Measurements from ENCODE around the gene EFNB2. TPM values are rescaled to one million over a fixed set of nuclear protein-coding genes. Genes with fewer than 3 reads are reported as not detected.

The EFNB2 gene
- total and polyA plus RNA-seq, 7 experiments from 2014 or later = 0.07 to 0.22 (median 0.11) TPM; not detected in 2

DNA sequence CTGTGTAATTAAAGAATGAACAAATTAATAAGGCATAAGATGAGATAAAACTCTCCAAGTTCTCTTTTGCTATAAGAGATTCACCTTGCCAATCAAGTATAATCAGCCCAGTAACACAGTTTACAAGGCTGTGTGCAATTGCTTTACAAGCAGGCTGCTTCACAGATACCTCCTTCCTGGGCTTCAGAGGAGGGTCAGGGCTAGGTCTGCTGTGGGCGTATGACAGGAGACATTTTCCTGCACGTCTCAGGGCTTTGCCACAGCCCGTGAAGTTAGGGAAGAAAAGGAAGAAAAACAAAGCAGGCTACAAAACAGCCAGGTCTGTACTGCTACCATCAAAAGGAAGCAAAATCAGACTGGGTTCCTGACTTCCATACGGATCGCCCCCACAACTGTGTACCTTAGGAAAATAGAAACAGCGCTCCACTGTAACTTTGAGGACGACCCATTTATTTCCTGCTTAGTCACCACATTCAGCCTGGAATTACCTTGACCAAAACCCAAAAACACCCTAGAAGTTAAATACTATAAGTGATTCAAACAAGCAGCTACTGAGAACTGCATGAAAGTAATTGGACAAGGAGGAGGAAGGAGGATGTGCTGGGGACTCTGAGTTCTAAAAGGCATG is 12.4 kb downstream of the EFNB2 start:
- Mint-ChIP-seq H3K27me3 (peaks cover 24 to 40% (median 33%) of the 10 kb centered on the region in 5 donors), H3K27ac (no peak overlapping the region), H3K4me3 (no peak overlapping the region), H3K36me3 (no peaks in the 10 kb centered on the region), H3K9me3 (peaks cover 0 to 1% (median 0%) of the 10 kb centered on the region in 11 donors), H3K4me1 (no peaks in the 10 kb centered on the region)
- no peaks in the 10 kb centered on the region for H3K9me3 ChIP-seq (ENCODE audit: control insufficient read depth in 2 of 3, low read length in 3 of 3)
- H3K27ac ChIP-seq (ENCODE audit: low read depth, low read length) = no peak overlapping the region
- ChIA-PET POLR2A (no interaction called here), CTCF (no interaction called here)
- no peaks in the 10 kb centered on the region for H3K27me3 ChIP-seq (ENCODE audit: control insufficient read depth in 2 of 2, insufficient read depth in 2 of 2, low read length in 2 of 2)
- no peak overlapping the region for H3K4me3 ChIP-seq (ENCODE audit: low read length)
- intact Hi-C loops (cut with micrococcal nuclease) = no loop called here
- DNase-seq (no peak), ATAC-seq (no peak)
- H3K36me3 ChIP-seq (ENCODE audit: control insufficient read depth in 2 of 3, insufficient read depth in 3 of 3, low read length in 3 of 3) = no peaks in the 10 kb centered on the region
- no peaks in the 10 kb centered on the region for H3K4me1 ChIP-seq (ENCODE audit: control insufficient read depth in 2 of 2, insufficient read depth in 2 of 2, low read length in 2 of 2)

- no peak for ATAC-seq
- no peak overlapping the region for H3K27ac ChIP-seq (ENCODE audit: low read depth, low read length)
- CTCF ChIA-PET = no interaction called here
- no peak overlapping the region for H3K4me3 ChIP-seq (ENCODE audit: low read length)
- no peaks in the 10 kb centered on the region for H3K4me1 ChIP-seq (ENCODE audit: control insufficient read depth in 2 of 2, insufficient read depth in 2 of 2, low read length in 2 of 2)
- peaks cover 22 to 40% (median 26%) of the 10 kb centered on the region in 5 donors for H3K27me3 Mint-ChIP-seq
- no peaks in the 10 kb centered on the region for H3K9me3 ChIP-seq (ENCODE audit: control insufficient read depth in 2 of 3, low read length in 3 of 3)
- intact Hi-C loops (cut with micrococcal nuclease) = no loop called here
- no peak overlapping the region for H3K27ac Mint-ChIP-seq
- H3K27me3 ChIP-seq (ENCODE audit: control insufficient read depth in 2 of 2, insufficient read depth in 2 of 2, low read length in 2 of 2) = no peaks in the 10 kb centered on the region
- H3K4me3 Mint-ChIP-seq = no peak overlapping the region
- H3K36me3 Mint-ChIP-seq = no peaks in the 10 kb centered on the region
- no peaks in the 10 kb centered on the region for H3K36me3 ChIP-seq (ENCODE audit: control insufficient read depth in 2 of 3, insufficient read depth in 3 of 3, low read length in 3 of 3)
- H3K4me1 Mint-ChIP-seq = no peaks in the 10 kb centered on the region
- POLR2A ChIA-PET = no interaction called here
- peaks cover 0 to 1% (median 0%) of the 10 kb centered on the region in 11 donors for H3K9me3 Mint-ChIP-seq
- DNase-seq = no peak
Observed at GRCh38 chr13:106522112-106522705, 13.3 kb downstream of the EFNB2 start.

DNA sequence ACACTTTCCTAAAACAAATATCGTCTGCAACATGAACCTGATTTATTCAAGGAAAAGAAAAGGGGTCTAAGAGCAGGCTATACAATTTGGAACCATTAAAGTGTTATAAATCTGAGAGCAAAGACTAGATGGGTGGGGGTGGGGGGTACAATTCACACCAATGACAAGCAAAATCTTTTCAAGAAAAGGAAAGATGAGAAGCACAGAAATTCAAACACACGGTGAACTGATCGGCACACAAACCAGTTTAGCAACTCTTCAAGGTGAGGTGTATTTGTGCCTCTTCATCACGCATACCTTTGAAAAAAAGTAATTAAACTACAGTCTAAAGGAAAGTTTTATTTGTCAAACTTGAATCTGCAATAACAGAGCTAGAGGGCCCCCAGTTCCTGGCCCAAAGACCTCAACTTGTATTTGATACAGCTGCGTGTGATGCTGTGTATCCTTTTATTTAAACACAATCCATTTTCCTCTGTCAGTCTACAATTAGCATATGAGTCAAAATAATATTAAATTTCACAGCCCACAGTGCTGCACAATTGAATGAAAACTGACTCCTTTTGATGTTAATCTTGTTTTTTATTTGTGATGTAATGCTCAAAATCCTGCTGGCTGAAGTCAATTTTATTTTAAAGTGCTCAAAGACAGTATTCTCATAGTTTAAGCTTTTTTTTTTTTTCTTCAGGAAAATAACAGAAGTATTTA is 14.2 kb downstream of the EFNB2 start:
- Histone ChIP-seq H3K27ac (ENCODE audit: low read depth, low read length) (no peak overlapping the region), H3K4me1 (ENCODE audit: control insufficient read depth in 2 of 2, insufficient read depth in 2 of 2, low read length in 2 of 2) (no peaks in the 10 kb centered on the region), H3K4me3 (ENCODE audit: low read length) (no peak overlapping the region), H3K27me3 (ENCODE audit: control insufficient read depth in 2 of 2, insufficient read depth in 2 of 2, low read length in 2 of 2) (no peaks in the 10 kb centered on the region), H3K9me3 (ENCODE audit: control insufficient read depth in 2 of 3, low read length in 3 of 3) (no peaks in the 10 kb centered on the region), H3K36me3 (ENCODE audit: control insufficient read depth in 2 of 3, insufficient read depth in 3 of 3, low read length in 3 of 3) (no peaks in the 10 kb centered on the region)
- Mint-ChIP-seq H3K27ac (no peak overlapping the region), H3K4me3 (no peak overlapping the region), H3K9me3 (peaks cover 0 to 1% (median 0%) of the 10 kb centered on the region in 11 donors), H3K4me1 (no peaks in the 10 kb centered on the region), H3K36me3 (no peaks in the 10 kb centered on the region), H3K27me3 (peaks cover 22 to 37% (median 24%) of the 10 kb centered on the region in 5 donors)
- ChIA-PET CTCF (no interaction called here), POLR2A (interaction anchor here (0.6 kb wide), 1 partner anchor 121 kb away, joined by 3 read pairs; no protein-coding TSS in a partner anchor)
- no peak for DNase-seq
- no peak for ATAC-seq
- intact Hi-C loops (cut with micrococcal nuclease) = no loop called here

DNA sequence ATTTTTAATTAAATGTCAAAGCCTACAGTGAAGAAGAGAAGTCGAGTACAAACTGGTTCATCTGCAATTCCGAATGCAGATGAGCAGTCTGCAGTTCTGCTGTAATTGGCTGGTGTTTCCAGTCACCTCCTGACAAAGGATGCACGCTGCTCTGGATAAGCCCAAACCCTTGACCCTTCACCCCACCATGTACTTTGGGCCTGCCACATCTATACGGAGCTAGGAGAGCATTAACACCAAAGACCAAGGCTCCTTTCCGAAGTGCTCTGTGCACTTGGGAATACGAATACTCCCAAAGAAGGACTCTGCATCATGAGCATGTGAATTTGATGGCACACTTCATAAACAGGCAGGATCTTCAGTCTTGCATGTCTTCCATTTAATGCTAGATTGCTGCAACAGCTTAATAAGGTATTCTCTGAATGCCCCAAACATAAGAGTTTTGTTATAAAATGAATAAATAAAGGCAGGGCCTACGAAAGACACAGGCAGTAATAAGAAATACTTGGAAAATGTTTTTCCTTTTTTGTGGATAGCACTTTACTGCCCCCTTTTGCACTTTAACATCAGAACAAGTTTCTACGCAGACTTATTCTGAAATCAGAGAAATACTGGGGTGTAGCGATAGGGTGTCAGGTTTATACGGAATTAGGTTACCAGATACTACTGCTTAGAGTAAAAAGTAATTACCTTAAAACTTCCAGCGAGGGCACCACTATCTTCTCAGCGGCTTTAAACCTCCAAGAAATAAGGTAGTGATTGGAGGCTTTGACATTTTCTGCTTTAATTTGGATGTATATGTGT is 15.0 kb downstream of the EFNB2 start:
- H3K4me3 ChIP-seq (ENCODE audit: low read length) = no peak overlapping the region
- intact Hi-C loops (cut with micrococcal nuclease) = no loop called here
- Mint-ChIP-seq H3K36me3 (no peaks in the 10 kb centered on the region), H3K27me3 (peaks cover 17 to 37% (median 30%) of the 10 kb centered on the region in 5 donors), H3K4me1 (no peaks in the 10 kb centered on the region), H3K27ac (no peak overlapping the region), H3K9me3 (peaks cover 0 to 1% (median 0%) of the 10 kb centered on the region in 11 donors), H3K4me3 (no peak overlapping the region)
- peaks cover 0 to 2% of the 10 kb centered on the region in 2 donors for H3K27me3 ChIP-seq (ENCODE audit: control insufficient read depth in 2 of 2, insufficient read depth in 2 of 2, low read length in 2 of 2)
- ChIA-PET CTCF (no interaction called here), POLR2A (no interaction called here)
- no peak overlapping the region for H3K27ac ChIP-seq (ENCODE audit: low read depth, low read length)
- H3K9me3 ChIP-seq (ENCODE audit: control insufficient read depth in 2 of 3, low read length in 3 of 3) = no peaks in the 10 kb centered on the region
- no peaks in the 10 kb centered on the region for H3K36me3 ChIP-seq (ENCODE audit: control insufficient read depth in 2 of 3, insufficient read depth in 3 of 3, low read length in 3 of 3)
- DNase-seq (no peak), ATAC-seq (no peak)
- H3K4me1 ChIP-seq (ENCODE audit: control insufficient read depth in 2 of 2, insufficient read depth in 2 of 2, low read length in 2 of 2) = no peaks in the 10 kb centered on the region

DNA sequence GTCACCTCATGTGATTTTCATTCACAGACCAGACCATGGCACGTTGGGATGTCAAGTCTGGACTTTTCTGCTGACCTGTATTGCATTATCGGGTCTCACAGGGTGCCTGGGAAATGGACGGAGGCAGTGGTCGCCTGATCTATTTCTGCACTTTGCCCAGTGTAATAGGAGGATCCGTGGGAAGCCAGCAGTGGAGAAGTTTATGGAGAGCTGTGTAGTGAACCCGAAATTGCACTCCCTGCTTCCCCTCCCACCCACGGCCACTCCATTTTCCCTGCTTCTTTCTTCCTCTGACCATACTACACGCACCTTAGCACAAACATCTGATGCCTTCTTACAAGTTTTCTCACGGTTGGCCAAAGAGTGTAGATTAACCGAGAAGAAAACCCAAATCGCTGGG is 16.9 kb downstream of the EFNB2 start:
- intact Hi-C loops (cut with micrococcal nuclease) = no loop called here
- H3K9me3 Mint-ChIP-seq = peaks cover 0 to 1% (median 0%) of the 10 kb centered on the region in 11 donors

GRCh38 chr13:106517109-106517847 is 18.2 kb downstream of the EFNB2 start:
- H3K27me3 Mint-ChIP-seq = peaks cover 22 to 54% (median 36%) of the 10 kb centered on the region in 5 donors
- DNase-seq = no peak

More for the DNA sequence above, 16.9 kb downstream of the EFNB2 start:
- no peaks in the 10 kb centered on the region for H3K36me3 Mint-ChIP-seq
- H3K9me3 ChIP-seq (ENCODE audit: control insufficient read depth in 2 of 3, low read length in 3 of 3) = no peaks in the 10 kb centered on the region
- no peak for DNase-seq
- no peak overlapping the region for H3K4me3 Mint-ChIP-seq
- no peak overlapping the region for H3K4me3 ChIP-seq (ENCODE audit: low read length)
- ChIA-PET POLR2A (no interaction called here), CTCF (no interaction called here)
- H3K4me1 Mint-ChIP-seq = no peaks in the 10 kb centered on the region
- no peak overlapping the region for H3K27ac Mint-ChIP-seq
- peaks cover 0 to 3% of the 10 kb centered on the region in 2 donors for H3K27me3 ChIP-seq (ENCODE audit: control insufficient read depth in 2 of 2, insufficient read depth in 2 of 2, low read length in 2 of 2)
- peaks cover 20 to 52% (median 43%) of the 10 kb centered on the region in 5 donors for H3K27me3 Mint-ChIP-seq
- no peak for ATAC-seq
- H3K36me3 ChIP-seq (ENCODE audit: control insufficient read depth in 2 of 3, insufficient read depth in 3 of 3, low read length in 3 of 3) = no peaks in the 10 kb centered on the region
- H3K27ac ChIP-seq (ENCODE audit: low read depth, low read length) = no peak overlapping the region
- H3K4me1 ChIP-seq (ENCODE audit: control insufficient read depth in 2 of 2, insufficient read depth in 2 of 2, low read length in 2 of 2) = no peaks in the 10 kb centered on the region

More at GRCh38 chr13:106517109-106517847, 18.2 kb downstream of the EFNB2 start:
- intact Hi-C loops (cut with micrococcal nuclease) = no loop called here
- no peak for ATAC-seq
- Mint-ChIP-seq H3K27ac (no peak overlapping the region), H3K4me3 (no peak overlapping the region), H3K36me3 (no peaks in the 10 kb centered on the region), H3K9me3 (peaks cover 0 to 1% (median 0%) of the 10 kb centered on the region in 11 donors), H3K4me1 (peaks cover 0 to 1% (median 0%) of the 10 kb centered on the region in 7 donors)
- ChIA-PET CTCF (no interaction called here), POLR2A (no interaction called here)
- no peaks in the 10 kb centered on the region for H3K36me3 ChIP-seq (ENCODE audit: control insufficient read depth in 2 of 3, insufficient read depth in 3 of 3, low read length in 3 of 3)
- H3K27ac ChIP-seq (ENCODE audit: low read depth, low read length) = no peak overlapping the region
- no peak overlapping the region for H3K4me3 ChIP-seq (ENCODE audit: low read length)
- H3K4me1 ChIP-seq (ENCODE audit: control insufficient read depth in 2 of 2, insufficient read depth in 2 of 2, low read length in 2 of 2) = no peaks in the 10 kb centered on the region
- H3K27me3 ChIP-seq (ENCODE audit: control insufficient read depth in 2 of 2, insufficient read depth in 2 of 2, low read length in 2 of 2) = peaks cover 0 to 3% of the 10 kb centered on the region in 2 donors
- H3K9me3 ChIP-seq (ENCODE audit: control insufficient read depth in 2 of 3, low read length in 3 of 3) = no peaks in the 10 kb centered on the region
